Kidney epithelial cell (primary cell): Measurements from ENCODE around the gene RB1. TPM values are rescaled to one million over a fixed set of nuclear protein-coding genes. Genes with fewer than 3 reads are reported as not detected.
A peak's percentile ranks its signal among the peaks of the same experiment; 100 is the strongest.
"Not testable (repeated sequence)": the region's sequence is repeated elsewhere in the genome, so short reads cannot be mapped to it uniquely, and the experiment has no call there.

Experiments used
- DNase-seq: peaks from one replicate; pipeline ENCODE4 v3.0.0-alpha.2; 2010; ENCODE audit warnings: low read depth
- H3K27me3 ChIP-seq: 2 replicates; pipeline ENCODE4 v1.6.0; 2011; ENCODE audit warnings: low read length; ENCODE audit not compliant: control insufficient read depth, insufficient read depth
- H3K36me3 ChIP-seq: 2 replicates; pipeline ENCODE4 v1.5.1; 2011; ENCODE audit warnings: low read length; ENCODE audit not compliant: control insufficient read depth, insufficient read depth
- H3K4me3 ChIP-seq: 2 replicates; pipeline ENCODE4 v1.5.1; 2011; ENCODE audit warnings: low read depth, mild to moderate bottlenecking, control low read depth, low read length
- total RNA-seq: library from RNA; depleted of rRNA; stranded (reverse); fragments of >200 nt; gene quantifications from 2 replicates; pipeline ENCODE4 v1.2.3, GENCODE V29; 2015
- TF ChIP-seq, protein P1 (sequence below): IDR thresholded peaks from 2 replicates; pipeline ENCODE4 v1.5.1; 2011; ENCODE audit warnings: mild to moderate bottlenecking, moderate library complexity, low read length, control low read depth, inconsistent platforms; ENCODE audit not compliant: insufficient read depth, poor library complexity, severe bottlenecking

RB1 gene
- total RNA-seq, 1 donor from 2014 or later, result 27.1 TPM

DNA sequence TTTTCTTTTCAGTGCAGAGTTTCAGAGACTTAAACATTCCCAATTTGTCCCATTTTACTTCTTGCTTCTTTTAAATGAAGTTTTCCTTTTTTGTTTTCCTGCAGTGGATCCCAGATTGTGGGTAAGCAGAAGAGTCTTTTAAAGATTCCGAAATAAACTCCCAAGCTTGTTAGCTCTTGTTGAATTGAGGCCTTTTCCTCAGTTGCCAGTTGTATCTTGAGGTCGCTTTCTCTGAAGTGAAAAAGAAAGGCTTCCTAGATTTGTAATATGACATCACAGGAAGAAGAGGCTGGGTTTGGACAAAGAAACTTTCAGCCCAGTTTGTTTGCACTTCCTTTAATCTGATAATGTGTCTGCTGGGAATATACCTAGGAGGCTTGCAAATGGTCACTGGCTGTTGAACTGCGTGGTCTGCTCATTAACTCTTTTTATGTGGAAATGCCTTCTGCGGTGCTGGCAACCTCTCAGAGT, 109.4 kb downstream of the RB1 start, which contains the start of gene LPAR6:
Gene LPAR6 (minus strand): TSS at position 233 of the 471 bp plus-strand sequence. CDS start 690 bp downstream, outside the sequence.
- no peak for DNase-seq
- H3K36me3 ChIP-seq, result no peaks in the 10 kb centered on the region
- H3K4me3 ChIP-seq, result peak within 1 kb of the TSS; percentile 50
- TF ChIP-seq, protein P1, sequence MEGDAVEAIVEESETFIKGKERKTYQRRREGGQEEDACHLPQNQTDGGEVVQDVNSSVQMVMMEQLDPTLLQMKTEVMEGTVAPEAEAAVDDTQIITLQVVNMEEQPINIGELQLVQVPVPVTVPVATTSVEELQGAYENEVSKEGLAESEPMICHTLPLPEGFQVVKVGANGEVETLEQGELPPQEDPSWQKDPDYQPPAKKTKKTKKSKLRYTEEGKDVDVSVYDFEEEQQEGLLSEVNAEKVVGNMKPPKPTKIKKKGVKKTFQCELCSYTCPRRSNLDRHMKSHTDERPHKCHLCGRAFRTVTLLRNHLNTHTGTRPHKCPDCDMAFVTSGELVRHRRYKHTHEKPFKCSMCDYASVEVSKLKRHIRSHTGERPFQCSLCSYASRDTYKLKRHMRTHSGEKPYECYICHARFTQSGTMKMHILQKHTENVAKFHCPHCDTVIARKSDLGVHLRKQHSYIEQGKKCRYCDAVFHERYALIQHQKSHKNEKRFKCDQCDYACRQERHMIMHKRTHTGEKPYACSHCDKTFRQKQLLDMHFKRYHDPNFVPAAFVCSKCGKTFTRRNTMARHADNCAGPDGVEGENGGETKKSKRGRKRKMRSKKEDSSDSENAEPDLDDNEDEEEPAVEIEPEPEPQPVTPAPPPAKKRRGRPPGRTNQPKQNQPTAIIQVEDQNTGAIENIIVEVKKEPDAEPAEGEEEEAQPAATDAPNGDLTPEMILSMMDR, result no peak
- no peaks in the 10 kb centered on the region for H3K27me3 ChIP-seq

DNA sequence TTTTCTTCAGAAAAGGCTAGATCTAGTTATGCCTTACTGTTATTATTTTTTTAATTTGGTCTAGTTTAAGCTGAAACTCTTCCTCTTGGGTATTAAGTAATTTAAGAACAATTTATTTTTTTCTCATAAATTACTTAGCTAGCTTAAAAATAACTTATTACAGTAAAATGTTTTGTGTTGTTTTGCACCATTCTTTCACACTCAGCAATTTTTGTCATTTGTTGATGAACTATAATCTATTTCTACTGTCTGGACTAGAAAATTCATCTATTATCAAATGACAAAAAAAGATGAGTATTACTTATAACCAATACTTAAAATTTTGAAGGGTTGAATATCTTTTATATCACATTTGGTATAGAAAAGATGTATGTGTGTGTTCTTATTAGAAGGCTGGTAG, 111.0 kb downstream of the RB1 start:
- no peak for DNase-seq
- H3K4me3 ChIP-seq, result no peak overlapping the region
- TF ChIP-seq, protein P1, result no peak
- H3K36me3 ChIP-seq, result no peaks in the 10 kb centered on the region
- H3K27me3 ChIP-seq, result no peaks in the 10 kb centered on the region

DNA sequence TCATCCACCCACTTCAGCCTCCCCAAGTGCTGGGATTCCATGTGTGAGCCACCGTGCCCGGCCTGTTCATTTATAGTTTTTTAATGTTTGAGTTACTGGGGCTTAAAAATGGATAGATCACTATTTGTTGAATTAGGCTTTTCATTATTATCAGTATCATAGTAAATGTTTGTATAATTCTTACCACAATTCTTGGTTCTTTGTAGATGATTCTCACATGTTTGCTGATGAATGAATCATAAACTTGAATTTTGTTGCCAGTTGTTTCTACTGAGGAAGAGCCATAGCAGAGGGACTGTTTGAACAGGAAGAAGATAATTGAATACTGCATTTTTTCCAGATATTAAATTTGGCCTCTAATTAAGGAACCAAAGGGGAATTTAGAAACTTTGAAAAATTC, 112.0 kb downstream of the RB1 start:
- TF ChIP-seq, protein P1, result no peak
- Histone ChIP-seq H3K36me3 (no peaks in the 10 kb centered on the region), H3K27me3 (no peaks in the 10 kb centered on the region), H3K4me3 (no peak overlapping the region)
- DNase-seq, result no peak

DNA sequence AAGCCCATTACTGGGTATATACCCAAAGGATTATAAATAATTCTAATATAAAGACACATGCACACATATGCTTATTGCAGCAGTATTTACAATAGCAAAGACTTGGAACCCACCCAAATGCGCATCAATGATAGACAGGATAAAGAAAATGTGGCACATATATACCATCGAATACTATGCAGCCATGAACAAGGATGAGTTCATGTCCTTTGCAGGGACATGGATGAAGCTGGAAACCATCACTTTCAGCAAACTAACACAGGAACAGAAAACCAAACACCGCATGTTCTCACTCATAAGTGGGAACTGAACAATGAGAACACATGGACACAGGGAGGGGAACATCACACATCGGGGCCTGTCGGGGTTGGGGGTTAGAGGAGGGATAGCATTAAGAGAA, 118.5 kb downstream of the RB1 start:
- H3K36me3 ChIP-seq, H3K27me3 ChIP-seq, DNase-seq, H3K4me3 ChIP-seq: not testable (repeated sequence)

DNA sequence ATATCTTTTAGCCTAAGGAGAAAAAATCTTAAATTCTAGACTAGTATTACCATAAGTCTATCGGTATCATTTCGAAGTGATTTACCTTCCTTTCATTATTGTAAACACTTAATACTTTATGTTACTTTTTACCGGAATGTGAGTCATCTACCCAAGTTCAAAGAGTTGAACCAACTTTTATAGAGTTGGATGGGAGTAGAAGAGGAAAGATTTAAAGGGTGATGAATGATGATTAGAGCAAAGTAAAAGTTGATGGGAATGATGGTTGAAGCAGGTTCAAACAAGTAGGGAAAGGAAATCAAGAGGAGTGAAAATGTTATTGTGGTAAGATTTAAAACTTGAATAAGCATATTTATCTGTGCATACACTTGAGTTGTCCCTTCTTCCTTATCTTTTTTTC, 120.7 kb downstream of the RB1 start:
- Histone ChIP-seq H3K4me3 (no peak overlapping the region), H3K36me3 (no peaks in the 10 kb centered on the region), H3K27me3 (no peaks in the 10 kb centered on the region)
- TF ChIP-seq, protein P1, result no peak
- DNase-seq, result no peak

DNA sequence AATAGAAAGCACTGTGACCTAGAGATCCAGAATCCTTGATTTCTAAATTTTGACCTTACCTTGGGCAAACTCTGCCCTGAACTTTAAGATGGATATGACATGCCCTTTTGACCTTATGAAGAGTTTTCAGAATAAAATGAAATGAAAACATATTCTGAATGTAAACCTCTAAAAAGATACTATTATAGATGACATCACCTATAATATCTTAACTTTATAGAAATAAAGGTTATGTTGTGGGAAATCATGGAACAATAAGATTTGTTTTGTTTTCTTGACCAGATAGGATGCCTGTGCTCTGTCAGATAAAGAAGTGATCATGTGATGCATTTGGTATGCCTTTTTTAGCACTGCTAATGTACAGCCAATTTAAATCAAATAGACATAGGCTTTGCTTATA, 122.5 kb downstream of the RB1 start:
- Histone ChIP-seq H3K27me3 (no peaks in the 10 kb centered on the region), H3K4me3 (no peak overlapping the region), H3K36me3 (no peaks in the 10 kb centered on the region)
- DNase-seq, result no peak
- TF ChIP-seq, protein P1, result no peak

DNA sequence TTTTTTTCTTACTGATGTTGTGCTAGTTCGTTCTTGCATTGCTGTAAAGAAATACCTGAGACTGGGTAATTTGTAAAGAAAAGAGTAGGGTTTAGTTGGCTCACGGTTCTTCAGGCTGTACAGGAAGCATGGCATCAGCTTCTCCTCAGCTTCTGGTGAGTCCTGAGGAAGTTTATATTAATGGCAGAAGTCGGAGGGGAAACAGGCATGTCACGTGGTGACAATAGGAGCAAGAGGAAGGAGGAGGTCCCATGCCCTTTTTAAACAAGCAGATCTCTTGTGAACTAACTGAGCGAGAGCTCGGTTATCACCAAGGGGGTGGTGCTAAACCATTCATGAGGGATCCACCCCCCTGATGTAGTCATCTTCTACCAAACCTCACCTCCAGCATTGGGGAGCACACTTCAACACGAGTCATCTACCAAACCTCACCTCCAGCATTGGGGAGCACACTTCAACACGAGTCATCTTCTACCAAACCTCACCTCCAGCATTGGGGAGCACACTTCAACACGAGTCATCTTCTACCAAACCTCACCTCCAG, 123.3 kb downstream of the RB1 start:
- not testable (repeated sequence) for H3K4me3 ChIP-seq, H3K36me3 ChIP-seq, DNase-seq, H3K27me3 ChIP-seq
